KMS-11 (cell line): ENCODE measurements around the gene ACSBG1.
A peak's percentile ranks its signal among the peaks of the same experiment; 100 is the strongest.

Experiments used
- H2AFZ ChIP-seq: fragments of 200-600 bp; sonication (generic); 2 replicates; pipeline ENCODE4 v1.6.1; 2016; ENCODE audit warnings: antibody characterized with exemption, mixed run types, low read depth
- H3K27ac ChIP-seq: fragments of 200-600 bp; sonication (generic); 2 replicates; pipeline ENCODE4 v1.6.1; 2016; ENCODE audit warnings: mild to moderate bottlenecking, mixed run types
- H3K27me3 ChIP-seq: fragments of 200-600 bp; sonication (generic); 2 replicates; pipeline ENCODE4 v1.6.1; 2017; ENCODE audit warnings: mild to moderate bottlenecking, low read depth, mixed run types, moderate library complexity; ENCODE audit not compliant: insufficient read depth
- H3K36me3 ChIP-seq: fragments of 200-600 bp; sonication (generic); 2 replicates; pipeline ENCODE4 v1.6.1; 2017; ENCODE audit warnings: mild to moderate bottlenecking, mixed run types; ENCODE audit not compliant: insufficient read depth
- H3K4me1 ChIP-seq: fragments of 200-600 bp; sonication (generic); 2 replicates; pipeline ENCODE4 v1.6.1; 2016; ENCODE audit warnings: mild to moderate bottlenecking, low read depth, mixed run types; ENCODE audit not compliant: poor library complexity, severe bottlenecking
- H3K4me2 ChIP-seq: fragments of 200-600 bp; sonication (generic); 2 replicates; pipeline ENCODE4 v1.7.0; 2016; ENCODE audit warnings: mild to moderate bottlenecking, mixed run types
- H3K4me3 ChIP-seq: fragments of 200-600 bp; sonication (generic); IDR thresholded peaks from 2 replicates; pipeline ENCODE4 v1.6.1; 2017; ENCODE audit warnings: low read depth, low read length, mixed read lengths; ENCODE audit not compliant: insufficient read depth
- H3K79me2 ChIP-seq: fragments of 200-600 bp; sonication (generic); 2 replicates; pipeline ENCODE4 v1.6.1; 2016; ENCODE audit warnings: low read depth, mixed run types; ENCODE audit not compliant: insufficient read depth
- H3K9ac ChIP-seq: fragments of 200-600 bp; sonication (generic); 2 replicates; pipeline ENCODE4 v1.6.1; 2016; ENCODE audit warnings: mild to moderate bottlenecking, mixed run types
- H4K20me1 ChIP-seq: fragments of 200-600 bp; sonication (generic); 2 replicates; pipeline ENCODE4 v1.6.1; 2016; ENCODE audit warnings: mild to moderate bottlenecking, mixed run types; ENCODE audit not compliant: insufficient read depth
- TF ChIP-seq, protein P1 (sequence below): fragments of 200-600 bp; sonication (generic); conservative IDR thresholded peaks from 2 replicates; pipeline ENCODE4 v1.6.1; 2017; ENCODE audit warnings: low read depth, mild to moderate bottlenecking, antibody characterized with exemption, low read length, moderate library complexity, mixed read lengths

The ACSBG1 gene

DNA sequence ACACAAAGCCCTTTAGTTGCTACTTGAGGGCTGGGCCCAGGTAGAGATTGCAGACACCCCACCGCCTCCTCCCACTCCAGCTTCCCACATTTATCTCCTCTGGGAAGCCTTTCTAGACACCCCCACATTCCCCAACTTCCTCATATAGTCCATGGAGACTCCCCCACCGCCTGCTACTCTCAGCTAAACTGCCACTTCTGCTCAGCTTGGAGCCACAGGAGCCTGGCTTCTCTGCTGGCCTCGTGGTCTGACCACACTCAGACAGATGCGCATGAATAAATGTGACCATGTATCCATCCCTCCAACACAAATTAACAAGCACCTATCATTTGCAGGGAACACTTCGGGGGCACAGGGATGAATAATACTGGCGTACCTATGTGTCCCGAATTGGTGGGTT lies 10.5 kb upstream of the ACSBG1 start:
- Histone ChIP-seq H3K27ac (no peak overlapping the region), H2AFZ (no peak overlapping the region), H3K27me3 (no peaks in the 10 kb centered on the region), H3K4me3 (no peak overlapping the region), H3K4me2 (no peak overlapping the region), H4K20me1 (no peaks in the 10 kb centered on the region), H3K9ac (no peak overlapping the region), H3K79me2 (no peaks in the 10 kb centered on the region), H3K4me1 (no peaks in the 10 kb centered on the region), H3K36me3 (no peaks in the 10 kb centered on the region)
- TF ChIP-seq, protein P1, sequence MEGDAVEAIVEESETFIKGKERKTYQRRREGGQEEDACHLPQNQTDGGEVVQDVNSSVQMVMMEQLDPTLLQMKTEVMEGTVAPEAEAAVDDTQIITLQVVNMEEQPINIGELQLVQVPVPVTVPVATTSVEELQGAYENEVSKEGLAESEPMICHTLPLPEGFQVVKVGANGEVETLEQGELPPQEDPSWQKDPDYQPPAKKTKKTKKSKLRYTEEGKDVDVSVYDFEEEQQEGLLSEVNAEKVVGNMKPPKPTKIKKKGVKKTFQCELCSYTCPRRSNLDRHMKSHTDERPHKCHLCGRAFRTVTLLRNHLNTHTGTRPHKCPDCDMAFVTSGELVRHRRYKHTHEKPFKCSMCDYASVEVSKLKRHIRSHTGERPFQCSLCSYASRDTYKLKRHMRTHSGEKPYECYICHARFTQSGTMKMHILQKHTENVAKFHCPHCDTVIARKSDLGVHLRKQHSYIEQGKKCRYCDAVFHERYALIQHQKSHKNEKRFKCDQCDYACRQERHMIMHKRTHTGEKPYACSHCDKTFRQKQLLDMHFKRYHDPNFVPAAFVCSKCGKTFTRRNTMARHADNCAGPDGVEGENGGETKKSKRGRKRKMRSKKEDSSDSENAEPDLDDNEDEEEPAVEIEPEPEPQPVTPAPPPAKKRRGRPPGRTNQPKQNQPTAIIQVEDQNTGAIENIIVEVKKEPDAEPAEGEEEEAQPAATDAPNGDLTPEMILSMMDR: no peak

DNA sequence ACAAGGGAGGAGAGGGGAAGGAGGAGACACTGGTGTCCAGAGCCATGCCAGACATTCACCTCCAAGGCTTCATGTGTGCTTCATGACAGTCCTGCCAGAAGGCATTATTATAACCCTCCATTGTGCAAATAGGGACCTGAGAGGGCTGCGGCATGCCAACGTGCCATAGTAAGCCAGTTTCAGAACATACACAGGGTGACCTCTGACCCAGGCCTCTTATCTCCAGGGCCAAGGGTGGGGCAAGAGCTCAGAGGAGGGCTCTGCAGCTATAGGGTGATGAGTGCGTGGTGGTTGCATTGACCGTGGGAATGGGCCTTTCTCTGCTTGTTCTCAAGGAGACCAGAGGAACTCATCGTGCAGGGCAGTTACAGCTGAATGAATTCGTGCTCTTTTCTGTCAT lies 9.7 kb upstream of the ACSBG1 start:
- Histone ChIP-seq H3K27me3 (no peaks in the 10 kb centered on the region), H2AFZ (no peak overlapping the region), H3K27ac (no peak overlapping the region), H3K79me2 (no peaks in the 10 kb centered on the region), H3K36me3 (no peaks in the 10 kb centered on the region), H3K4me1 (no peaks in the 10 kb centered on the region), H3K9ac (no peak overlapping the region), H4K20me1 (no peaks in the 10 kb centered on the region), H3K4me3 (no peak overlapping the region), H3K4me2 (no peak overlapping the region)
- TF ChIP-seq, protein P1: no peak

DNA sequence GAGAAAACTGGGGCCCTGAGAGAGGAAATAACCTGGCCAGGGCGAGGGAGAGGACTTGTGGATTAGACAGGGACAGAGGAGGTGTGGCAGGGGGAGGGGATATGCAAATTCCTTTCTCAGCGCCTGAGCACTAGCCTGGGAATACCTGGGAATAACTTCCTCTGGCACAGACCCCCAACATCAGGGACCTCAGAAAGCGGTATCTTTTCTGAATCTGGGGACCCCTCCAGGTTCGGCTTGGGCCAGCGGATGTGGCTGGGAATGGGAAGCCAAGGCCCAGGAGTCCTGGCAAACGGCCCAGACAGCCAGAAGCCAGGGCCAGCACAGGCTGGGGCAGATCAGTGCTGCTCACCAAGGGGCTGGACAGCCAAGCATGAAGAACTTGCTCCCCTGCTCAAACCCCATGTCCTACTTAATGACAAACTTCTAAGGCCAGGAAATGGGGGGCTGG lies 9.2 kb upstream of the ACSBG1 start:
- no peak overlapping the region for H3K27ac ChIP-seq
- TF ChIP-seq, protein P1: no peak
- no peaks in the 10 kb centered on the region for H3K4me1 ChIP-seq
- no peak overlapping the region for H2AFZ ChIP-seq
- no peaks in the 10 kb centered on the region for H3K79me2 ChIP-seq
- H3K36me3 ChIP-seq: no peaks in the 10 kb centered on the region
- H3K4me3 ChIP-seq: no peak overlapping the region
- no peak overlapping the region for H3K9ac ChIP-seq
- no peak overlapping the region for H3K4me2 ChIP-seq
- no peaks in the 10 kb centered on the region for H3K27me3 ChIP-seq
- no peaks in the 10 kb centered on the region for H4K20me1 ChIP-seq

DNA sequence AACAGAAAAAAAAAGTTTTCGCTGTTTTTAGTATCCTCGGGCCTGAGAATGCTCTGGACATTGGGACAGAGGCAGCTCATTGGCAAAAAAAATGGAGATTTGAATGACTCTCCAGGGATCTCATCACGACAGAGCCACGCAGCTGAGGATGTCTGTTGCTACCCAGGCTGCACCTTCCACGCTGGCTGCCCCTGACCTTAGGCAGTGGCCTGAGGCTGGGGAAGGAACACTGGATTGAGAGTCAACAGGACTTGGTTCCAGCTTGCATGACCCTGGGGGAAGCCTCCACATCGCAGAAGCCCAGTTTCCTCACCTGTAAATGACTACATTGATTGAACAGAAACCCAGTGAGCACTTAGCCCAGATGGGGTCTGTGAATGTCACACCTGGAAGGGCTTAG lies 8.7 kb upstream of the ACSBG1 start:
- Histone ChIP-seq H3K36me3 (no peaks in the 10 kb centered on the region), H3K4me1 (no peaks in the 10 kb centered on the region), H3K79me2 (no peaks in the 10 kb centered on the region), H3K9ac (no peak overlapping the region), H3K27me3 (no peaks in the 10 kb centered on the region), H4K20me1 (no peaks in the 10 kb centered on the region), H3K27ac (no peak overlapping the region), H3K4me3 (no peak overlapping the region), H3K4me2 (no peak overlapping the region), H2AFZ (no peak overlapping the region)
- TF ChIP-seq, protein P1: no peak

DNA sequence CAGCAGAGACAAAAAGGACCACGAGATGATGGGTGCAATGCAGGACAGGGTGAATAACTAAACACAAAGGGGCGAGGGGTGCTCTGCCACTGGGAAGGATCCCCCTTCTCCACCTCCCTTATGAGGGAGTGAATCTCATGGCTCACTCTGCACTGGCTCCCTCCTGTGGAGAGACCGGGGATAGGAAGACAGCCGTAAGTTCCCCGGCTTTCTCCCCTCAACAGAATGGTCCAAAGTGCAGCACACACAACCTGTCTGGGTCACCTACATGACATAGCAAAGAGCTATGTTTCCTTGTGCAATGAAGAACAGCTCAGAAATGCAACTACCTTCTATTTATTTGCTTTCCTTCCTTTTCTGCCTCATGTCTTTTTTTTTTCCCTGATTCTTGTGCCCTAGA lies 7.8 kb upstream of the ACSBG1 start:
- no peak overlapping the region for H3K4me3 ChIP-seq
- H3K4me1 ChIP-seq: no peaks in the 10 kb centered on the region
- H3K4me2 ChIP-seq: no peak overlapping the region
- H2AFZ ChIP-seq: no peak overlapping the region
- no peaks in the 10 kb centered on the region for H3K27me3 ChIP-seq
- no peaks in the 10 kb centered on the region for H3K79me2 ChIP-seq
- H3K27ac ChIP-seq: no peak overlapping the region
- H3K9ac ChIP-seq: no peak overlapping the region
- no peaks in the 10 kb centered on the region for H4K20me1 ChIP-seq
- H3K36me3 ChIP-seq: no peaks in the 10 kb centered on the region
- TF ChIP-seq, protein P1: peak; percentile 47; the same call in 1 of the 2 replicates
